GM12878 (cell line): ENCODE results near the gene CALML4. TPM values are rescaled to one million over a fixed set of nuclear protein-coding genes. Genes with fewer than 3 reads are reported as not detected.

Experiments
- CBX5 ChIP-seq: sonication (generic); IDR thresholded peaks from 2 replicates; pipeline ENCODE4 v1.6.1; 2016; ENCODE audit warnings: low read depth, moderate library complexity, mild to moderate bottlenecking, inconsistent platforms
- CEBPB ChIP-seq, 2 experiments: fragments of 150-350 bp in 1 of 2; IDR thresholded peaks; 2 replicates each; pipeline ENCODE4 v1.6.1; 2012 to 2014; ENCODE audit warnings: low read depth in 2 of 2, low read length in 2 of 2, borderline replicate concordance in 1 of 2, inconsistent platforms in 1 of 2
- CHD1 ChIP-seq: IDR thresholded peaks from 2 replicates; pipeline ENCODE4 v1.6.1; 2012; ENCODE audit warnings: low read depth, low read length, improper control_type of control experiment
- CREM ChIP-seq: IDR thresholded peaks from 2 replicates; pipeline ENCODE4 v1.6.1; 2014; ENCODE audit warnings: antibody characterized with exemption, low read depth
- CUX1 ChIP-seq: IDR thresholded peaks from 2 replicates; pipeline ENCODE4 v1.6.1; 2012; ENCODE audit warnings: improper control_type of control experiment, low read depth, low read length; ENCODE audit not compliant: insufficient replicate concordance
- E2F8 ChIP-seq: fragments of 450-650 bp; IDR thresholded peaks from 2 replicates; pipeline ENCODE4 v1.6.1; 2018; ENCODE audit warnings: mild to moderate bottlenecking, low read depth, moderate library complexity; ENCODE audit not compliant: partially characterized antibody
- GABPA ChIP-seq: IDR thresholded peaks from 2 replicates; pipeline ENCODE4 v1.6.1; 2014; ENCODE audit warnings: antibody characterized with exemption, low read depth, mild to moderate bottlenecking, inconsistent platforms
- IKZF1 ChIP-seq: fragments of 450-650 bp; conservative IDR thresholded peaks from 2 replicates; pipeline ENCODE4 v1.6.1; 2017; ENCODE audit warnings: antibody characterized with exemption, mild to moderate bottlenecking
- MAX ChIP-seq: IDR thresholded peaks from 2 replicates; pipeline ENCODE4 v1.6.1; 2012; ENCODE audit warnings: low read depth, low read length, improper control_type of control experiment
- NBN ChIP-seq: fragments of 450-650 bp; IDR thresholded peaks from 2 replicates; pipeline ENCODE4 v1.6.1; 2016
- NR2F1 ChIP-seq: fragments of 450-650 bp; conservative IDR thresholded peaks from 2 replicates; pipeline ENCODE4 v1.6.1; 2017; ENCODE audit warnings: mild to moderate bottlenecking
- SIN3A ChIP-seq: IDR thresholded peaks from 2 replicates; pipeline ENCODE4 v1.6.1; 2012; ENCODE audit warnings: low read depth, low read length, improper control_type of control experiment
- SMARCA5 ChIP-seq: fragments of 450-650 bp; IDR thresholded peaks from 2 replicates; pipeline ENCODE4 v1.6.1; 2017; ENCODE audit warnings: mild to moderate bottlenecking
- SREBF1 ChIP-seq: IDR thresholded peaks from 2 replicates; pipeline ENCODE4 v1.6.1; 2012; ENCODE audit warnings: mild to moderate bottlenecking, low read length
- SREBF2 ChIP-seq: IDR thresholded peaks from 2 replicates; pipeline ENCODE4 v1.6.1; 2012; ENCODE audit warnings: mild to moderate bottlenecking, low read length
- STAT1 ChIP-seq: fragments of 450-650 bp; conservative IDR thresholded peaks from 2 replicates; pipeline ENCODE4 v1.6.1; 2014; ENCODE audit warnings: antibody characterized with exemption, mild to moderate bottlenecking
- TARDBP ChIP-seq: IDR thresholded peaks from 2 replicates; pipeline ENCODE4 v1.6.1; 2016; ENCODE audit warnings: borderline replicate concordance
- USF2 ChIP-seq: IDR thresholded peaks from 2 replicates; pipeline ENCODE4 v1.6.1; 2011; ENCODE audit warnings: low read depth, low read length, improper control_type of control experiment, borderline replicate concordance
- YY1 ChIP-seq: IDR thresholded peaks from 2 replicates; pipeline ENCODE4 v1.6.1; 2011; ENCODE audit warnings: low read depth, mild to moderate bottlenecking, low read length
- ZBTB4 ChIP-seq: fragments of 450-650 bp; formaldehyde crosslinking; IDR thresholded peaks from 2 replicates; pipeline ENCODE4 v1.4.0; 2022; ENCODE audit warnings: mild to moderate bottlenecking, moderate library complexity
- ZNF622 ChIP-seq: fragments of 450-650 bp; IDR thresholded peaks from 2 replicates; pipeline ENCODE4 v1.6.1; 2017; ENCODE audit warnings: mild to moderate bottlenecking, inconsistent platforms
- polyA plus RNA-seq, 11 experiments: library from polyadenylated mRNA; depleted of rRNA in 4 of 11; unstranded in 6 of 11; stranded (reverse) in 5 of 11; fragments of >200 nt; fragmentation: Nextera tagmentation in 4 of 11; fragmentation: Illumina TruSeq in 1 of 11; extraction: Ambion mirVana in 4 of 11; extraction: Trizol in 1 of 11; gene quantifications; 1 replicate in 1 of 11; 2 replicates in 10 of 11; pipeline versions ENCODE4 v1.2.1 to v1.2.3, GENCODE V29; 2011 to 2016; ENCODE audit warnings: inconsistent platforms in 2 of 11, missing spikeins in 2 of 11, low read depth in 1 of 11
- total RNA-seq, 4 experiments: library from RNA; depleted of rRNA in 3 of 4; stranded (reverse); fragments of >200 nt in 3 of 4; fragmentation: Illumina TruSeq in 1 of 4; extraction: Trizol in 1 of 4; gene quantifications; 2 replicates each; pipeline versions ENCODE4 v1.2.1 to v1.2.3, GENCODE V29; 2013 to 2021

CALML4 gene
- total and polyA plus RNA-seq, 10 of the 15 experiments (the other 5 are each of a cell fraction or from before 2014, with no cell fraction given): 1.7 to 15.9 (median 5.1) TPM

GRCh38 chr15:68188647-68189046 is 16.5 kb downstream of the CALML4 start (continued):
- TF ChIP-seq CHD1: no peak
- no peak for TF ChIP-seq CBX5
- no peak for TF ChIP-seq USF2
- TF ChIP-seq GABPA: no peak
- no peak for TF ChIP-seq CEBPB (IDR thresholded peaks at IDR 0.05; ENCODE audit: borderline replicate concordance in 1 of 2, low read depth in 2 of 2, low read length in 2 of 2)
- TF ChIP-seq NBN: no peak
- TF ChIP-seq TARDBP: no peak
- TF ChIP-seq YY1: no peak
- TF ChIP-seq SREBF1: no peak
- TF ChIP-seq ZBTB4 (CRISPR knock-in tag): no peak
- TF ChIP-seq SIN3A: no peak
- no peak for TF ChIP-seq STAT1
- TF ChIP-seq E2F8: no peak
- no peak for TF ChIP-seq NR2F1
- TF ChIP-seq SREBF2: no peak
- no peak for TF ChIP-seq ZNF622
- TF ChIP-seq MAX: no peak
- TF ChIP-seq CUX1: no peak
- no peak for TF ChIP-seq SMARCA5
- no peak for TF ChIP-seq CREM
- TF ChIP-seq IKZF1: no peak
